Measurements from ENCODE around the gene EZH2.

The EZH2 gene

GRCh38 chr7:148763622-148764021, 120.5 kb downstream of the EZH2 start:
- DNase-seq (ENCODE audit: low read depth), result peak; percentile 22

DNA sequence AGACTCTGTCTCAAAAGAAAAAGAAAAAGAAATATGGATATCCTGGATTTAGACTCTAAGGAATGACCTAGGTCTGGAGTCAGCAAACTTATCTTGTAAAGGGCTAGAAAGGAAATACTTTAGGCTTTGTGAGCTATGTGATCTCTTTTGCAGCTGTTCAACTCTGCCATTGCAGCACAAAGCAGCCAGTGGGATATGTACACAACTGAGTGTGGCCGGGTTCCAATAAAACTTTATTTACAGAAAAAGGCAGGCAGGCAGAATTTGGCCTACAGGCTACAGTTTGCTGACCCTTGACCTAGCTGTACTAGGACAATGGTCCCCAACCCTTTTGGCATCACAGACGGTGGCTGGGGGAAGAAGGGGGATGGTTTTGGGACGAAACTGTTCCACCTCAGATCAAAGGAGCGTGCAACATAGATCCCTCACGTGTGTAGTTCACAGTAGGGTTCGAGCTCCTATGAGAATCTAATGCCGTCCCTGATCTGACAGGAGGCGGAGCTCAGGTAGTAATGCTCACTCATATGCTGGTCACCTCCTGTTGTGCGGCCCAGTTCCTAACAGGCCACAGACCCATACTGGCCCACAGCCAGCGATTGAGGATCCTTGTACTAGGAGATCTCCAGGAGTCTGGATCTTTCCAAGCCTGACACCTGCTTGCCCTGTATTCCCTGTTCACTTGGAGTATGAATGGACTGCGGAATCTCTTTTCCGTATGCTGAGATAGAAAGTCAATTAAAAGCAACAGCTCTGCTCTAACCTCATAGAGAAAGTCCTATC, 122.4 kb downstream of the EZH2 start:
- DNase-seq (ENCODE audit: low read depth), result no peak

Data from fibroblast of gingiva (primary cell).